Measurements from ENCODE around the gene PCDH8. TPM values are rescaled to one million over a fixed set of nuclear protein-coding genes. Genes with fewer than 3 reads are reported as not detected.

PCDH8 gene
- total RNA-seq, 4 donors from 2014 or later: not detected

DNA sequence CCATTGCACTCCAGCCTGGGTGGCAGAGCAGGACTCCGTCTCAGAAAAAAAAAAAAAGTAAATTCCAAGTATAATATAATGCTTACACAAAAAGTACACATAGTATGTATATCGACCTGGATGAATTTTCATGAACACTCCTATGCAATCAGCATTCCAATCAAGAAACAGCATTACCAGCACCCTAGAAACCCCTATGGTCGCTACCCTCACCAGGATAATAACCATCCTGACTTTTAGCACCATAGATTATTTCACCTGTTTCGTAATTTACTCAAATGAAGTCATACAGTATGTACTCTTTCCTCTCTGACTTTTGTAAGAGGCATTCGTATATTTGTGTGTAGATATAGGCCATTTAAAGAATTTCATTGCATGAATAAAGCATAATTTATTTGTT is 47.6 kb downstream of the PCDH8 start:
- TF ChIP-seq, protein P1, sequence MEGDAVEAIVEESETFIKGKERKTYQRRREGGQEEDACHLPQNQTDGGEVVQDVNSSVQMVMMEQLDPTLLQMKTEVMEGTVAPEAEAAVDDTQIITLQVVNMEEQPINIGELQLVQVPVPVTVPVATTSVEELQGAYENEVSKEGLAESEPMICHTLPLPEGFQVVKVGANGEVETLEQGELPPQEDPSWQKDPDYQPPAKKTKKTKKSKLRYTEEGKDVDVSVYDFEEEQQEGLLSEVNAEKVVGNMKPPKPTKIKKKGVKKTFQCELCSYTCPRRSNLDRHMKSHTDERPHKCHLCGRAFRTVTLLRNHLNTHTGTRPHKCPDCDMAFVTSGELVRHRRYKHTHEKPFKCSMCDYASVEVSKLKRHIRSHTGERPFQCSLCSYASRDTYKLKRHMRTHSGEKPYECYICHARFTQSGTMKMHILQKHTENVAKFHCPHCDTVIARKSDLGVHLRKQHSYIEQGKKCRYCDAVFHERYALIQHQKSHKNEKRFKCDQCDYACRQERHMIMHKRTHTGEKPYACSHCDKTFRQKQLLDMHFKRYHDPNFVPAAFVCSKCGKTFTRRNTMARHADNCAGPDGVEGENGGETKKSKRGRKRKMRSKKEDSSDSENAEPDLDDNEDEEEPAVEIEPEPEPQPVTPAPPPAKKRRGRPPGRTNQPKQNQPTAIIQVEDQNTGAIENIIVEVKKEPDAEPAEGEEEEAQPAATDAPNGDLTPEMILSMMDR (IDR thresholded peaks at IDR 0.05; ENCODE audit: low read depth): no peak

DNA sequence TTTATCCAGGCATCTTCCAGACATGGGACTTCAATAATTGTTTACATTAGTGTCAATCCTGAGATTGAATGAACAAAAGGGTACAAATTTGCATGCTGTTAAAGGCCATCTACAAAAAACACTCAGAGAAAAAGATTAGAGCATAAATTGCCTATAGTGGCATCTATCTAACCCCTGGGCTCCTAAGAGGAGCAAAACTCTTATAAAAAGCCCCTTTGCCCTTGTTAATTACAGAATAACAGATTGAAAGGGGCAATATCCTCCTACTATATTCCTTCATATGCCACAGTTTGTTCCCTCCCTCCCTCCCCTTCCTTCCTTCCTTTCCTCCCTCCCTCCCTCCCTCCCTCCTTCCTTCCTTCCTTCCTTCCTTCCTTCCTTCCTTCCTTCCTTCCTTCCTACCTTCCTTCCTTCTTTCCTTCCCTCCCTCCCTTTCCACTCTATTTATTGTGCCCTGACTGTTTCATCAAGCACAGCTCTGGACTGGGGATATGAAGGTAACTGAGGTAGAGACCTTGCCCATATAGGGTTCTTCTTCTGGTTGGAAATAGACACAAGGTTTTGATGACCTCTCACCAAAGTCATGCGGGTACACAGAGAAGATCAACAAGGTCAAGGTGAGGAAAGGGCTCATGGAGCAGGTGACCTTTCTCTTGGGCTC is 49.5 kb downstream of the PCDH8 start:
- TF ChIP-seq, protein P1 (IDR thresholded peaks at IDR 0.05; ENCODE audit: low read depth): no peak

DNA sequence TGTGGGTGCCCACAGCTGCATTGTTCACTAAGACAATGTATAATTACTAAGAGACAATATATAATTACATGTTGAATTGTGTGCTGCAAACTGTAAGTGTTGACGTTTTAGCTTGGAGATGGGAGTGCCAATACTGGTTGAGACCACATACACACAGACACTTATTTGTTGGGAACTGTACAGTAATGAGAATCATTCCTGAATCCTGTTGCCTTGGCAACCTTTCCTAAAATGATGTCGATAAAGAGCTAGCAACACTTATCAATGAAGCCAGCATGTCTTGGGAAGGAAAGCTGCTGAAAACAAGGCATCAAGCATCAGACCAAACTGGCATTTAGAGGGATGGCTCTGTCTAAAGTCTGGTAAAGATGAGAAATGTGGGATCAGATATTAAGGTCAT is 51.3 kb downstream of the PCDH8 start:
- TF ChIP-seq, protein P1 (IDR thresholded peaks at IDR 0.05; ENCODE audit: low read depth): no peak

DNA sequence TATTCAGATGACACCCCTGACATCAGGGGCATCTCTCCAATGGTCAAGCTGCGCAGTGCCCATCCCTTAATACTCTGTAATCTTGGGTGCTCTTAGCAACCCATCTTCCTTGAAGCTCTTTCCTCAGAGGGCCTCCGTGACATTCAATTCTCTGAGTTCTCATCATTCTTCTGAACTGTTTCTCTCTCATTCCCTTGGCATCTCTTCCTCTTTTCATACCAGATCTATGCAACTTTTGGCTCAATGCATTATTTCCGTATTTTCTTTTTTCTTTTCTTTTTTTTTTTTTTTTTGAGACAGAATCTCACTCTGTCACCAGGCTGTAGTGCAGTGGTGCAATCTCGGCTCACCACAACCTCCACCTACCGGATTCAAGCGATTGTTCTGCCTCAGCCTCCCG is 53.9 kb downstream of the PCDH8 start:
- TF ChIP-seq, protein P1 (IDR thresholded peaks at IDR 0.05; ENCODE audit: low read depth): no peak

DNA sequence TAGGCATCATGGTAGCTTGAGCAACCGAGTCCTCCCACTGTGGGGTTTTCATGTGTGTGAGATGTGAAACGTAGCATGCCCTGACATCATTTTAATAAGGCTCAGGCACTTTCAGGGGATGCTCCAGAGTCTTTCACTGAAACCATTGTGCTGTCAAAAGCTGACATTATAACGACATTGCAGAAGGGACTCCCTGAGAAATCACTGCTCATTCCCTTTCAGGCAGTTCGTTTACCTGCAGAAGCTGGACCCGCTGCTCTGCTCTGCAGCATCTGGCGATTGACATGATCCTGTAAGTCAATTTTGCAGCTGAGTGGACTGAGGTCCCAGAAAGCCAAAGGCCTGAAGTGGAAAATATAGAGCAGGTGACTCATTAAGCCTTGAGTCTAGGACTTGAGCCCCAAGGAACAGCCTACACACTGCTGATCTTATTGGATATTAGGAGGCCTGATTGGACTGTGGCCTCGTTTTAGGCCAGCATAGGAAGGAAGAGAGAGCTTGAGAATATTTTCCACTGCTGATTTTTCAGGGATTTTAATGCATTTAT is 54.9 kb downstream of the PCDH8 start:
- TF ChIP-seq, protein P1 (IDR thresholded peaks at IDR 0.05; ENCODE audit: low read depth): no peak

Small RNA genes lying within 50 kb of the gene (small RNA-seq; reads per million reads assigned to genes)
- not detected for gene MIR759

Other genes starting within 250 kb of the PCDH8 start
- gene HNRNPA1L2, start 206.2 kb downstream of the PCDH8 start, total RNA-seq: 1 to 10 TPM; 1.6 to 6.2 (median 4.6) TPM
- 10 to 100 TPM; 29.9 to 44.3 (median 35.6) TPM for gene SUGT1, start 195.8 kb downstream of the PCDH8 start, total RNA-seq
- under 1 TPM in 2 of 4 donors, not detected in 2; 0.44 to 0.51 TPM for gene CNMD, start 108.8 kb downstream of the PCDH8 start, total RNA-seq
- gene OLFM4, start 180.2 kb upstream of the PCDH8 start, total RNA-seq: under 1 TPM; 0.17 to 0.98 (median 0.49) TPM

All from subcutaneous adipose tissue (tissue), 4 donors.